ENCODE data around the gene EP400. TPM values are rescaled to one million over a fixed set of nuclear protein-coding genes. Genes with fewer than 3 reads are reported as not detected.
A peak's percentile ranks its signal among the peaks of the same experiment; 100 is the strongest.

Gene EP400
- total and polyA plus RNA-seq, 9 of the 15 experiments (the other 6 are each of a cell fraction or from before 2014, with no cell fraction given) = 4.5 to 58.0 (median 7.0) TPM

DNA sequence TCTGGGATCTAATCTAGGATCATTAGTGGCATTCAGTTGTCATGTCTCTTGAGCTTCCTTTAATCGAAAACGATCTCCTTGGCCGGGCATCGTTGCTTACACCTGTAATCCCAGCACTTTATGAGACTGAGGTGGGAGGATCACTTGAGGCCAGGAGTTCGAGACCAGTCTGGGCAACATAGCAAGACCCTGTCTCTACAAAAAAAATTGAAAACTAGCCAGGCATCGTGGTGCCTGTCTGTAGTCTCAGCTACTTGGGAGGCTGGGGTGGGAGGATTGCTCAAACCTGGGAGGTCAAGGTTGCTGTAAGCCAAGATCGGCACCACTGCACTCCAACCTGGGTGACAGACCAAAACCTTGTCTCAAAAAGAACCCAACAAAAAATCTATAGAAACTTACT is 11.7 kb upstream of the EP400 start:
- H3K4me2 ChIP-seq (ENCODE audit: insufficient read depth, low read length) = no peak overlapping the region
- BruUV-seq (replicated peaks) = no TSS peak
- 78% methylated on average over 7 of the region's 7 CpGs for WGBS (ENCODE audit: insufficient coverage, low coverage, missing lambda C conversion rate)
- H3K4me3 ChIP-seq = no peak overlapping the region
- no peaks in the 10 kb centered on the region for H4K20me1 ChIP-seq (replicated peaks; ENCODE audit: control insufficient read depth, insufficient read depth, low read length)
- intact Hi-C loops (cut with micrococcal nuclease) = no loop called here
- POLR2A ChIA-PET = no interaction called here
- peaks cover 4% of the 10 kb centered on the region; the same call in 2 of the 3 replicates for H3K79me2 ChIP-seq (ENCODE audit: control insufficient read depth, insufficient read depth, low read length)
- peaks cover 0 to 14% of the 10 kb centered on the region in 2 experiments; a peak in 1 of 5 replicates for H3K4me1 ChIP-seq (replicated peaks in 1 of 2; ENCODE audit: control insufficient read depth in 2 of 2, insufficient read depth in 2 of 2, low read length in 2 of 2)
- CTCF ChIA-PET (ENCODE audit: low intra/inter-chr PET ratio) = no interaction called here
- no peak overlapping the region for H2AFZ ChIP-seq (ENCODE audit: low read depth, low read length)
- H3K9me1 ChIP-seq (ENCODE audit: control insufficient read depth, insufficient read depth, low read length) = no peaks in the 10 kb centered on the region
- TF ChIP-seq GTF2F1 (IDR thresholded peaks at IDR 0.05; ENCODE audit: low read depth, low read length) (no peak), FOXK1 (CRISPR knock-in tag; IDR thresholded peaks at IDR 0.05; ENCODE audit: borderline replicate concordance) (no peak), HEY1 (CRISPR knock-in tag; IDR thresholded peaks at IDR 0.05; ENCODE audit: borderline replicate concordance) (no peak), POLR2A (conservative IDR thresholded peaks at IDR 0.05) (peak; percentile 36; the same call in 1 of the 2 replicates), ZNF121 (CRISPR knock-in tag; conservative IDR thresholded peaks at IDR 0.05) (peak; percentile 52)
- TF ChIP-seq, protein P1, sequence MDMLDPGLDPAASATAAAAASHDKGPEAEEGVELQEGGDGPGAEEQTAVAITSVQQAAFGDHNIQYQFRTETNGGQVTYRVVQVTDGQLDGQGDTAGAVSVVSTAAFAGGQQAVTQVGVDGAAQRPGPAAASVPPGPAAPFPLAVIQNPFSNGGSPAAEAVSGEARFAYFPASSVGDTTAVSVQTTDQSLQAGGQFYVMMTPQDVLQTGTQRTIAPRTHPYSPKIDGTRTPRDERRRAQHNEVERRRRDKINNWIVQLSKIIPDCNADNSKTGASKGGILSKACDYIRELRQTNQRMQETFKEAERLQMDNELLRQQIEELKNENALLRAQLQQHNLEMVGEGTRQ (CRISPR knock-in tag; IDR thresholded peaks at IDR 0.05) = no peak
- no peak for ATAC-seq
- in situ Hi-C loops (cut with MboI) = no loop called here
- H3K9ac ChIP-seq (ENCODE audit: insufficient read depth in 1 of 2, low read depth in 2 of 2, low read length in 2 of 2) = no peak overlapping the region
- no peaks in the 10 kb centered on the region for H3K9me3 ChIP-seq (replicated peaks; ENCODE audit: control insufficient read depth, insufficient read depth, low read depth, low read length)
- DNase-seq (ENCODE audit: extremely low read depth in 1 of 4, low spot score in 3 of 4) = no peak
- H3K27me3 ChIP-seq (ENCODE audit: control insufficient read depth in 2 of 2, insufficient read depth in 2 of 2, low read length in 2 of 2) = no peaks in the 10 kb centered on the region
- no peak overlapping the region for H3K27ac ChIP-seq (ENCODE audit: extremely low read depth, low read depth, low read length)
- H3K36me3 ChIP-seq (ENCODE audit: control insufficient read depth, insufficient read depth, low read length) = peaks cover 88% of the 10 kb centered on the region
- no peak for FAIRE-seq
